ENCODE measurements around the gene FAM72A. TPM values are rescaled to one million over a fixed set of nuclear protein-coding genes. Genes with fewer than 3 reads are reported as not detected.
"Not testable (repeated sequence)": the region's sequence is repeated elsewhere in the genome, so short reads cannot be mapped to it uniquely, and the experiment has no call there.

FAM72A gene
- total RNA-seq, 4 donors from 2014 or later, result 0.45 to 4.6 (median 1.3) TPM

DNA sequence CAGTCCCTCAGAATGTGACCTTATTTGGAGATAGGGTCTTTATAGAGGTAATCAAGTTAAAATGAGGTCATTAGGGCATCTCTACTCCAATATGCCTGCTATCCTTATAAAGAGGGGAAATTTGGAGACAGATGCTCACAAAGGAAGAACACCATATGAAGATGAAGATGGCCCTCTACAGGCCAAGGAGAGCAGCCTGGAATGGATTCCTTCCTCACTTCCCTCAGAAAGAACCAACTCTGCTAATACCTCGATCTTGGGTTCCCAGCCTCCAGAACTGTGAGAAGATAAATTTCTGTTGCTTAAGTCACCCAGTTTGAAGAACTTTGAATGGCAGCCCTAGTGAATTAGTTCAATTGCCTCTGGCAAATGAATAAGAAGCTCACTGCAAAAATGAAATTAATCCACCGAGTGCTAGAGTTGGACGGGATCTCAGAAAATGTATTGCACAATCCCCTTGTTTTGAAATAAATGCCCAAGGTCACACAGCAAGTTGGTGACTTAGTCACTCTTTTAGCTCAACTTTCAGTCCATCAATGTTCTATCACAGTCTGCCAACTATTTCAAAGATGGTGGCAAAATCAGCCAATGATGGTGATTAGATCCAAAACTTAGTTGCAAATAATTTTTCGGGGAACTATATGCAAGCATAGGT is 27.1 kb downstream of the FAM72A start:
- H3K4me3 ChIP-seq; H3K36me3 ChIP-seq; intact Hi-C loops (cut with DNase I); H3K4me1 ChIP-seq; DNase-seq (ENCODE audit: extremely low spot score); H3K27ac ChIP-seq (replicated peaks in 1 of 4); H3K9me3 ChIP-seq; H3K27me3 ChIP-seq: not testable (repeated sequence)
- 79% methylated on average over 1 of the region's 4 CpGs for WGBS

DNA sequence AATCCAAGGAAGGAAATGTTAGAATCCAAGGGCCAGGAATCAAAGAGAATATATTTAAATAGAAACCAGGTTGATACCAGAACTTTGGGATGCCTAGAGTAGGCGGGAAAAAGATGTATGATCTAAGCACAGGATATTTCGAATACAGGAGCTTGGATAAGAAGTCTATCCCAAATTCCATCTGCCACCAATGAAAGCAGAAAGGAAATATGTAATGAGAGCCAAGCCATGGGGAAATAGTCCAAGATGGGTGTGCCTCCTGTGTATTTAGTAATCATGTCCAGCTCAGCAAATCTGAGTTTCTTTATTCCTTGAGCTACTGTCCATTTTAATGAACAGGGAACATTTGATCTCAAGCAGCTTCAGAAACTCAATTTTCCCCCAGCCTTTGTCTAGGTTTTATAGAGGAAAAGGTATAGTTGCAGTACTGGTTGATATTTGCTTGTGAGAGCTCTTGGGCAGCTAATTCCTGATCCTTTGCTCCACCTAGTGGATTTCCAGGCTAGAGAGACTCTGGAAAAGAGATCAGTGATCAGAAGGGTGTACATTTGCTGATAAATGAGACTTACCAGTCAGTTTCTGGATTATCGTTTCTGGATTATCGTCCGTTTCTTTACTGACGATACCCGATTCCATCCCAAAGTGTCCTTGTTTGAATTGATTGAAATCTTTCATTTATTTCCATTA is 28.3 kb downstream of the FAM72A start:
- H3K4me3 ChIP-seq; DNase-seq (ENCODE audit: extremely low spot score); H3K27me3 ChIP-seq; H3K4me1 ChIP-seq; H3K36me3 ChIP-seq; H3K27ac ChIP-seq (replicated peaks in 1 of 4); intact Hi-C loops (cut with DNase I); H3K9me3 ChIP-seq: not testable (repeated sequence)
- TF ChIP-seq, protein P1, sequence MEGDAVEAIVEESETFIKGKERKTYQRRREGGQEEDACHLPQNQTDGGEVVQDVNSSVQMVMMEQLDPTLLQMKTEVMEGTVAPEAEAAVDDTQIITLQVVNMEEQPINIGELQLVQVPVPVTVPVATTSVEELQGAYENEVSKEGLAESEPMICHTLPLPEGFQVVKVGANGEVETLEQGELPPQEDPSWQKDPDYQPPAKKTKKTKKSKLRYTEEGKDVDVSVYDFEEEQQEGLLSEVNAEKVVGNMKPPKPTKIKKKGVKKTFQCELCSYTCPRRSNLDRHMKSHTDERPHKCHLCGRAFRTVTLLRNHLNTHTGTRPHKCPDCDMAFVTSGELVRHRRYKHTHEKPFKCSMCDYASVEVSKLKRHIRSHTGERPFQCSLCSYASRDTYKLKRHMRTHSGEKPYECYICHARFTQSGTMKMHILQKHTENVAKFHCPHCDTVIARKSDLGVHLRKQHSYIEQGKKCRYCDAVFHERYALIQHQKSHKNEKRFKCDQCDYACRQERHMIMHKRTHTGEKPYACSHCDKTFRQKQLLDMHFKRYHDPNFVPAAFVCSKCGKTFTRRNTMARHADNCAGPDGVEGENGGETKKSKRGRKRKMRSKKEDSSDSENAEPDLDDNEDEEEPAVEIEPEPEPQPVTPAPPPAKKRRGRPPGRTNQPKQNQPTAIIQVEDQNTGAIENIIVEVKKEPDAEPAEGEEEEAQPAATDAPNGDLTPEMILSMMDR (IDR thresholded peaks at IDR 0.05), result peak in 2 of 3 experiments; percentile 11 to 15
- WGBS, result 79% methylated on average over 5 of the region's 7 CpGs

DNA sequence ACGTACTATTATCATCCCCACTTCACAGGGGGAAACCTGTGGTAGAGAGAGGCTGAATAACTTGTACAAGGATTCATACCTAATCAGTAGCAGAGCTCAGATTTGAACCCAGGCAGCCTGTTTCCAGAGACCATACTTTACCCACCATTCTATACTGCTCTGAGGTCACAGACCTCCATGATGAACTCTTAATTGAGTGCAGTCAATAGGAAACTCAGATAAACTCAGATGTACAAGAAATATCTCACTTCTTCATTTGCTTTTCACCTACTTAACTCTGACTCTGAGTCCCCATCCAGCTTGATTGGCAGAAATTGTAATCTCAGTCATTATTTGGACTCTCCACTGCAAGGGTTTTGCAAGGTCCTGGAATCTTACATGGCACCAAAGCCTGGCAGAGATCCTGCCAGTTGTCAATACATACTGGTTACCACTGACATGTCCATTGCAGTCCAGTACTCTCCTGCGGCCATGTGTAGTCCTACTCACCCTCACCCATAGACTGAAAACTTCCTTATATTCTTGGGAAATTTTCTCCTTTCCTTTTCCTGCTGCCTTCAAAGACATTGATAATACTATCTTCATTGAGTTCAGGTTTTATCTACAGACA is 29.4 kb downstream of the FAM72A start:
- H3K27me3 ChIP-seq; H3K27ac ChIP-seq (replicated peaks in 1 of 4); intact Hi-C loops (cut with DNase I); H3K4me3 ChIP-seq; DNase-seq (ENCODE audit: extremely low spot score); H3K36me3 ChIP-seq; H3K4me1 ChIP-seq; H3K9me3 ChIP-seq: not testable (repeated sequence)
- WGBS, result no CpG with 5 or more reads among the region's 2 CpGs

DNA sequence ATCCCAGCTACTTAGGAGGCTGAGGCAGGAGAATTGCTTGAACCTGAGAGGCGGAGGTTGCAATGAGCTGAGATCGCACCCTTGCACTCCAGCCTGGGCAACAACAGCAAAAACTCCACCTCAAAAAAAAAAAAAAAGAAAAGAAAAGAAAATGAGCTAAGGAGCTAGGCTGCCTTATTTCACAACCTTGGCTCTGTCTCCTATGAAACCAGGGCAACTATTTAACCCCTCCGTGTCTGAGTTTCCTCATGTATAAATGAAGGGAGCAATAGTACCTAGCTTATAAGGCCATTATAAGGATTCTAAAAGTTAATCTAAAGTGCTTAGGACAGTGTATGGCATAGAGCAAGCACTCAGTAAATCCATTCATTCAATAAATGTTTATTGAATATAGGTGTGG is 32.8 kb downstream of the FAM72A start:
- DNase-seq (ENCODE audit: extremely low spot score); H3K27ac ChIP-seq (replicated peaks in 1 of 4); H3K4me1 ChIP-seq; H3K4me3 ChIP-seq; H3K9me3 ChIP-seq; intact Hi-C loops (cut with DNase I); H3K36me3 ChIP-seq; H3K27me3 ChIP-seq: not testable (repeated sequence)
- WGBS, result 44% methylated on average over 1 of the region's 3 CpGs

DNA sequence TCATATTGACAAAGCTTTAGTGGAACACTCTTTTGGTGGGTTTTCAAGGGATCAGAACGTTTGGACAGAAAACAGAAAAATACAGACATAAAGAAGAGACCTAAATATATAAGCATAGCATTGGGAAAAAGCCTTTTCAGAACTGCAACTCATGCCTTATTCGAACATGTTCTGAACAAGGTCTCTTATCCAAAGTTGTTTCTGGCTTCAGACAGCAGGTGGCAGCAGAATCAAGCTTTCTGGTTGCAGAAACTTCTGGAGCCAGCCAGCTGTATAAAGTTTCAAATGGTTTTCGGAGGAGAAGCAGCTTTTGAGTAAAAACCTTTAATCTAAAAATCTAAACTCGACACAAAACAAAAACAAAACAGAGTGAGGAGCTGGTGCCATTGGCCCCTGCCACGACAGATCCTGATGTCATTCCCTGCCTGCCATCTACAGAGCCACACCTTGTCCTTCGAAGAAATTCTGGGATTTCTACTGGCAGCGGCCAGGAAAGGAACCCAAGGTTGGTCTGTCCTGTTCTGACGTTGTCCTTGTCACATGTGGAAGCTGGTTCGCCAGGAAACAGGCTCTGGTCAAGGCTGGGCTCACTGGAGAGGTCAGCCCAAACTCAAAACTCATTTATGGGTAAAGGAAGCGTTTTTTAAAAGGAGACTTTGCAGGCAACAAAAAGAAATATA is 35.1 kb downstream of the FAM72A start:
- H3K9me3 ChIP-seq; H3K4me1 ChIP-seq; DNase-seq (ENCODE audit: extremely low spot score); H3K27me3 ChIP-seq; H3K36me3 ChIP-seq; H3K27ac ChIP-seq (replicated peaks in 1 of 4); H3K4me3 ChIP-seq; intact Hi-C loops (cut with DNase I): not testable (repeated sequence)
- TF ChIP-seq, protein P1 (IDR thresholded peaks at IDR 0.05), result peak in 1 of 3 experiments; percentile 30
- WGBS, result 18% methylated on average over 4 of the region's 10 CpGs

DNA sequence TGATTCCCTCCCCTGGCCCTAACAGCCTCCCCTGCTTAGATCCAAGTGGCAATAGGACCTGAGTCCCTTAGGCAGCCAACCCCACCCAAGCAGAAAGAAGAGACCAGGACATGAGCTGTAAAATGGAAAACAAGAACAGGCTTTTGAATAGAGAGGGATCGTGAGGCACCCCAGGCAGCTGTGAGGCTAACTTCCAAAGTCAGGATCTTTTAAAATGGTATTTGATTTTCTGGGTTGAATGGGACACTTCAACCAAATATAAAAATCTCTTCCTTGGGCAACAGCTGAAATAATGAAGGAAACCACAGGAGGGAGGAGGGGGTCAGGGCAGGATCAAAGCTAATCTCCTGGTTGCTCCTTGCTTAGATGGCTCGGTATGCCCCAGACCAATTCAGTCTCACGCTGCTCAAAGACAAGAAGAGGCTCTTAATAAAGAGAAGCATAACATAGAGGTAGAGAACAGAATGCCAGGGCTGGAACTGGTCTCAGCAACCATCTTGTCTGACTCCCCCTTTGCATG is 56.8 kb downstream of the FAM72A start:
- Histone ChIP-seq H3K27ac (replicated peaks in 1 of 4) (no peak overlapping the region), H3K27me3 (peaks cover 0 to 5% (median 0%) of the 10 kb centered on the region in 4 donors), H3K4me3 (no peak overlapping the region), H3K36me3 (no peaks in the 10 kb centered on the region), H3K4me1 (no peaks in the 10 kb centered on the region), H3K9me3 (no peaks in the 10 kb centered on the region)
- TF ChIP-seq, protein P1 (IDR thresholded peaks at IDR 0.05), result no peak
- TF ChIP-seq EP300 (IDR thresholded peaks at IDR 0.05), result no peak
- no peak for TF ChIP-seq POLR2A (IDR thresholded peaks at IDR 0.05; ENCODE audit: low read depth)
- no peak for TF ChIP-seq POLR2AphosphoS5 (IDR thresholded peaks at IDR 0.05)
- no peak for DNase-seq (ENCODE audit: extremely low spot score)
- WGBS, result 72% methylated on average over 3 of the region's 3 CpGs
- intact Hi-C loops (cut with DNase I), result no loop called here

All from esophagus muscularis mucosa (tissue), 4 donors.